Measurements from ENCODE around the gene MED12. TPM values are rescaled to one million over a fixed set of nuclear protein-coding genes. Genes with fewer than 3 reads are reported as not detected.
A peak's percentile ranks its signal among the peaks of the same experiment; 100 is the strongest.

Gene MED12
- total RNA-seq, 1 experiment from 2014 or later: 35.2 TPM

GRCh38 chrX:71103110-71103983, 15.0 kb upstream of the MED12 start:
- DNase-seq: no peak
- Histone ChIP-seq H3K4me1 (ENCODE audit: low read length) (peaks cover 9% of the 10 kb centered on the region), H3K27me3 (ENCODE audit: low read length) (no peaks in the 10 kb centered on the region), H3K79me2 (ENCODE audit: low read length) (no peaks in the 10 kb centered on the region), H3K4me2 (ENCODE audit: low read depth, low read length, poor library complexity, severe bottlenecking) (no peak overlapping the region), H4K20me1 (ENCODE audit: insufficient read depth, low read depth, low read length) (no peaks in the 10 kb centered on the region), H3K9ac (ENCODE audit: low read length) (no peak overlapping the region), H3K9me2 (replicated peaks; ENCODE audit: insufficient read depth, low read length) (no peaks in the 10 kb centered on the region), H3K4me3 (ENCODE audit: low read length) (no peak overlapping the region), H3K27ac (ENCODE audit: low read length) (no peak overlapping the region), H3K9me3 (ENCODE audit: low read length) (no peaks in the 10 kb centered on the region), H2AFZ (ENCODE audit: low read length) (peak overlapping the region; percentile 62; the same call in 1 of the 2 replicates), H3K36me3 (ENCODE audit: insufficient read depth, low read length) (no peaks in the 10 kb centered on the region)

GRCh38 chrX:71105628-71106027, 12.8 kb upstream of the MED12 start:
- no peaks in the 10 kb centered on the region for H3K36me3 ChIP-seq (ENCODE audit: insufficient read depth, low read length)
- H3K79me2 ChIP-seq (ENCODE audit: low read length): no peaks in the 10 kb centered on the region
- H3K4me2 ChIP-seq (ENCODE audit: low read depth, low read length, poor library complexity, severe bottlenecking): no peak overlapping the region
- no peak overlapping the region for H3K9ac ChIP-seq (ENCODE audit: low read length)
- no peak overlapping the region for H2AFZ ChIP-seq (ENCODE audit: low read length)
- H3K27me3 ChIP-seq (ENCODE audit: low read length): no peaks in the 10 kb centered on the region
- no peaks in the 10 kb centered on the region for H3K9me2 ChIP-seq (replicated peaks; ENCODE audit: insufficient read depth, low read length)
- H3K27ac ChIP-seq (ENCODE audit: low read length): no peak overlapping the region
- no peaks in the 10 kb centered on the region for H3K9me3 ChIP-seq (ENCODE audit: low read length)
- H3K4me3 ChIP-seq (ENCODE audit: low read length): no peak overlapping the region
- DNase-seq: no peak
- peaks cover 9% of the 10 kb centered on the region for H3K4me1 ChIP-seq (ENCODE audit: low read length)
- no peaks in the 10 kb centered on the region for H4K20me1 ChIP-seq (ENCODE audit: insufficient read depth, low read depth, low read length)

GRCh38 chrX:71106427-71106826, 12.0 kb upstream of the MED12 start, which contains the start of gene CXorf65:
CXorf65 (minus strand) TSS chrX:71106740; CDS start chrX:71106556, 184 bp downstream.
- Histone ChIP-seq H3K4me3 (ENCODE audit: low read length) (no peak within 1 kb of the TSS), H3K36me3 (ENCODE audit: insufficient read depth, low read length) (no peaks in the 10 kb centered on the region), H4K20me1 (ENCODE audit: insufficient read depth, low read depth, low read length) (no peaks in the 10 kb centered on the region), H2AFZ (ENCODE audit: low read length) (no peak within 1 kb of the TSS), H3K4me2 (ENCODE audit: low read depth, low read length, poor library complexity, severe bottlenecking) (no peak within 1 kb of the TSS), H3K9ac (ENCODE audit: low read length) (no peak within 1 kb of the TSS), H3K4me1 (ENCODE audit: low read length) (peaks cover 11% of the 10 kb centered on the region), H3K9me2 (replicated peaks; ENCODE audit: insufficient read depth, low read length) (no peaks in the 10 kb centered on the region), H3K27me3 (ENCODE audit: low read length) (no peaks in the 10 kb centered on the region), H3K79me2 (ENCODE audit: low read length) (no peaks in the 10 kb centered on the region), H3K9me3 (ENCODE audit: low read length) (no peaks in the 10 kb centered on the region), H3K27ac (ENCODE audit: low read length) (no peak within 1 kb of the TSS)
- DNase-seq: no peak

GRCh38 chrX:71107245-71107644, 11.2 kb upstream of the MED12 start:
- H3K27ac ChIP-seq (ENCODE audit: low read length): no peak overlapping the region

GRCh38 chrX:71107762-71108360, 10.5 kb upstream of the MED12 start:
- no peak overlapping the region for H3K4me2 ChIP-seq (ENCODE audit: low read depth, low read length, poor library complexity, severe bottlenecking)
- no peaks in the 10 kb centered on the region for H3K9me3 ChIP-seq (ENCODE audit: low read length)
- no peak overlapping the region for H3K9ac ChIP-seq (ENCODE audit: low read length)
- H3K4me3 ChIP-seq (ENCODE audit: low read length): no peak overlapping the region
- H3K27ac ChIP-seq (ENCODE audit: low read length): no peak overlapping the region
- no peaks in the 10 kb centered on the region for H3K36me3 ChIP-seq (ENCODE audit: insufficient read depth, low read length)
- no peaks in the 10 kb centered on the region for H3K9me2 ChIP-seq (replicated peaks; ENCODE audit: insufficient read depth, low read length)
- H3K4me1 ChIP-seq (ENCODE audit: low read length): peaks cover 25% of the 10 kb centered on the region
- no peaks in the 10 kb centered on the region for H3K27me3 ChIP-seq (ENCODE audit: low read length)
- no peaks in the 10 kb centered on the region for H4K20me1 ChIP-seq (ENCODE audit: insufficient read depth, low read depth, low read length)
- no peak for DNase-seq
- H3K79me2 ChIP-seq (ENCODE audit: low read length): no peaks in the 10 kb centered on the region
- H2AFZ ChIP-seq (ENCODE audit: low read length): no peak overlapping the region

More at GRCh38 chrX:71107245-71107644, 11.2 kb upstream of the MED12 start:
- H3K27me3 ChIP-seq (ENCODE audit: low read length): no peaks in the 10 kb centered on the region
- H2AFZ ChIP-seq (ENCODE audit: low read length): no peak overlapping the region
- no peaks in the 10 kb centered on the region for H3K9me3 ChIP-seq (ENCODE audit: low read length)
- H3K9me2 ChIP-seq (replicated peaks; ENCODE audit: insufficient read depth, low read length): no peaks in the 10 kb centered on the region
- no peaks in the 10 kb centered on the region for H3K36me3 ChIP-seq (ENCODE audit: insufficient read depth, low read length)
- H3K9ac ChIP-seq (ENCODE audit: low read length): no peak overlapping the region
- no peaks in the 10 kb centered on the region for H4K20me1 ChIP-seq (ENCODE audit: insufficient read depth, low read depth, low read length)
- no peak overlapping the region for H3K4me3 ChIP-seq (ENCODE audit: low read length)
- DNase-seq: no peak
- peaks cover 19% of the 10 kb centered on the region for H3K4me1 ChIP-seq (ENCODE audit: low read length)
- H3K4me2 ChIP-seq (ENCODE audit: low read depth, low read length, poor library complexity, severe bottlenecking): no peak overlapping the region
- H3K79me2 ChIP-seq (ENCODE audit: low read length): no peaks in the 10 kb centered on the region

- H3K4me2 ChIP-seq (ENCODE audit: low read depth, low read length, poor library complexity, severe bottlenecking): no peak overlapping the region
- H3K79me2 ChIP-seq (ENCODE audit: low read length): no peaks in the 10 kb centered on the region
- no peaks in the 10 kb centered on the region for H4K20me1 ChIP-seq (ENCODE audit: insufficient read depth, low read depth, low read length)
- no peaks in the 10 kb centered on the region for H3K9me2 ChIP-seq (replicated peaks; ENCODE audit: insufficient read depth, low read length)
- no peak overlapping the region for H2AFZ ChIP-seq (ENCODE audit: low read length)
- H3K9me3 ChIP-seq (ENCODE audit: low read length): no peaks in the 10 kb centered on the region
- no peak for DNase-seq
- no peaks in the 10 kb centered on the region for H3K27me3 ChIP-seq (ENCODE audit: low read length)
- H3K4me1 ChIP-seq (ENCODE audit: low read length): peaks cover 17% of the 10 kb centered on the region
- no peak overlapping the region for H3K4me3 ChIP-seq (ENCODE audit: low read length)
- no peak overlapping the region for H3K9ac ChIP-seq (ENCODE audit: low read length)
- H3K36me3 ChIP-seq (ENCODE audit: insufficient read depth, low read length): no peaks in the 10 kb centered on the region
- no peak overlapping the region for H3K27ac ChIP-seq (ENCODE audit: low read length)
Measured at GRCh38 chrX:71109051-71109450, 9.3 kb upstream of the MED12 start.

- H3K9me2 ChIP-seq (replicated peaks; ENCODE audit: insufficient read depth, low read length): no peaks in the 10 kb centered on the region
- no peaks in the 10 kb centered on the region for H4K20me1 ChIP-seq (ENCODE audit: insufficient read depth, low read depth, low read length)
- H3K36me3 ChIP-seq (ENCODE audit: insufficient read depth, low read length): no peaks in the 10 kb centered on the region
- no peak for DNase-seq
- no peak within 1 kb of the TSS for H3K9ac ChIP-seq (ENCODE audit: low read length)
- H3K27me3 ChIP-seq (ENCODE audit: low read length): no peaks in the 10 kb centered on the region
- H3K79me2 ChIP-seq (ENCODE audit: low read length): no peaks in the 10 kb centered on the region
- peak within 1 kb of the TSS; percentile 28 for H3K4me2 ChIP-seq (ENCODE audit: low read depth, low read length, poor library complexity, severe bottlenecking)
- peak within 1 kb of the TSS; percentile 65 for H2AFZ ChIP-seq (ENCODE audit: low read length)
- no peak within 1 kb of the TSS for H3K27ac ChIP-seq (ENCODE audit: low read length)
- peaks cover 17% of the 10 kb centered on the region for H3K4me1 ChIP-seq (ENCODE audit: low read length)
- no peaks in the 10 kb centered on the region for H3K9me3 ChIP-seq (ENCODE audit: low read length)
- H3K4me3 ChIP-seq (ENCODE audit: low read length): no peak within 1 kb of the TSS
Measured at GRCh38 chrX:71111141-71111843, 7.1 kb upstream of the MED12 start, which contains the start of gene IL2RG. IL2RG (minus strand) TSS chrX:71111577; CDS start chrX:71111539, 38 bp downstream.

GRCh38 chrX:71111921-71112431, 6.4 kb upstream of the MED12 start:
- no peaks in the 10 kb centered on the region for H3K9me2 ChIP-seq (replicated peaks; ENCODE audit: insufficient read depth, low read length)
- H3K79me2 ChIP-seq (ENCODE audit: low read length): no peaks in the 10 kb centered on the region
- no peaks in the 10 kb centered on the region for H3K27me3 ChIP-seq (ENCODE audit: low read length)
- no peaks in the 10 kb centered on the region for H3K9me3 ChIP-seq (ENCODE audit: low read length)
- no peak overlapping the region for H3K27ac ChIP-seq (ENCODE audit: low read length)
- peak overlapping the region; percentile 65; the same call in 1 of the 2 replicates for H2AFZ ChIP-seq (ENCODE audit: low read length)
- H3K4me3 ChIP-seq (ENCODE audit: low read length): no peak overlapping the region
- no peaks in the 10 kb centered on the region for H4K20me1 ChIP-seq (ENCODE audit: insufficient read depth, low read depth, low read length)
- DNase-seq: no peak
- peak overlapping the region; percentile 28 for H3K4me2 ChIP-seq (ENCODE audit: low read depth, low read length, poor library complexity, severe bottlenecking)
- no peak overlapping the region for H3K9ac ChIP-seq (ENCODE audit: low read length)
- no peaks in the 10 kb centered on the region for H3K36me3 ChIP-seq (ENCODE audit: insufficient read depth, low read length)
- peaks cover 17% of the 10 kb centered on the region for H3K4me1 ChIP-seq (ENCODE audit: low read length)

All from Karpas-422 (cell line).